Activated T-helper 17 cell treated with anti-CD3 and anti-CD28 coated beads, Interleukin-2, amount 50 U/mL, for 72 hours (primary cell): ENCODE results near the gene PTPN6. TPM values are rescaled to one million over a fixed set of nuclear protein-coding genes. Genes with fewer than 3 reads are reported as not detected.

ENCODE experiments used
- ATAC-seq: fragments of 150-1000 bp; cut with Tn5 transposase; replicated peaks from 2 replicates; pipeline ENCODE4 v1.10.0; 2021; ENCODE audit warnings: mild to moderate bottlenecking, moderate library complexity
- H3K27ac Mint-ChIP-seq: one replicate; pipeline ENCODE4 v1.8.0; 2022; ENCODE audit warnings: mixed read lengths
- H3K27me3 Mint-ChIP-seq: one replicate; pipeline ENCODE4 v1.8.0; 2022; ENCODE audit warnings: mixed read lengths
- H3K36me3 Mint-ChIP-seq: one replicate; pipeline ENCODE4 v1.8.0; 2022; ENCODE audit warnings: low read depth, mild to moderate bottlenecking, mixed read lengths
- H3K4me1 Mint-ChIP-seq: one replicate; pipeline ENCODE4 v1.8.0; 2022; ENCODE audit warnings: mixed read lengths
- H3K4me3 Mint-ChIP-seq: one replicate; pipeline ENCODE4 v1.8.0; 2022; ENCODE audit warnings: mild to moderate bottlenecking, mixed read lengths
- H3K9me3 Mint-ChIP-seq: one replicate; pipeline ENCODE4 v1.8.0; 2022; ENCODE audit warnings: mixed read lengths
- total RNA-seq, 2 donors: library from RNA; stranded (reverse); gene quantifications; one replicate each; pipeline ENCODE4 v1.2.3, GENCODE V29; 2022

Gene PTPN6
- total RNA-seq, 2 donors from 2014 or later = 134 to 223 TPM

GRCh38 chr12:6943722-6944380, 7.3 kb upstream of the PTPN6 start, which contains the start of the genes C12orf57 and RNU7-1:
Gene C12orf57 (plus strand): TSS chr12:6944022. CDS start chr12:6944122, 100 bp downstream.
Gene RNU7-1 (plus strand): TSS chr12:6943816.
- H3K9me3 Mint-ChIP-seq = no peaks in the 10 kb centered on the region
- peaks cover 30% of the 10 kb centered on the region for H3K4me1 Mint-ChIP-seq
- H3K27ac Mint-ChIP-seq = peak within 1 kb of the TSS; percentile 100
- no peaks in the 10 kb centered on the region for H3K27me3 Mint-ChIP-seq
- ATAC-seq = peak; percentile 50
- peaks cover 91% of the 10 kb centered on the region for H3K36me3 Mint-ChIP-seq
- H3K4me3 Mint-ChIP-seq = peak within 1 kb of the TSS; percentile 87

GRCh38 chr12:6944381-6945186, 6.6 kb upstream of the PTPN6 start:
- peak; percentile 59 for ATAC-seq
- Mint-ChIP-seq H3K4me3 (peak overlapping the region; percentile 87), H3K27ac (peak overlapping the region; percentile 100), H3K4me1 (peaks cover 33% of the 10 kb centered on the region), H3K27me3 (no peaks in the 10 kb centered on the region), H3K36me3 (peaks cover 91% of the 10 kb centered on the region), H3K9me3 (no peaks in the 10 kb centered on the region)

GRCh38 chr12:6945613-6946012, 5.5 kb upstream of the PTPN6 start:
- Mint-ChIP-seq H3K36me3 (peaks cover 82% of the 10 kb centered on the region), H3K27me3 (no peaks in the 10 kb centered on the region), H3K4me3 (peak overlapping the region; percentile 87), H3K4me1 (peaks cover 41% of the 10 kb centered on the region), H3K27ac (peak overlapping the region; percentile 100), H3K9me3 (no peaks in the 10 kb centered on the region)
- no peak for ATAC-seq

GRCh38 chr12:6946033-6946919, 4.9 kb upstream of the PTPN6 start:
- peaks cover 42% of the 10 kb centered on the region for H3K4me1 Mint-ChIP-seq
- H3K4me3 Mint-ChIP-seq = peak overlapping the region; percentile 87
- H3K27ac Mint-ChIP-seq = peak overlapping the region; percentile 100
- no peaks in the 10 kb centered on the region for H3K9me3 Mint-ChIP-seq
- peak; percentile 55 for ATAC-seq
- peaks cover 81% of the 10 kb centered on the region for H3K36me3 Mint-ChIP-seq
- no peaks in the 10 kb centered on the region for H3K27me3 Mint-ChIP-seq

GRCh38 chr12:6946920-6947374, 4.2 kb upstream of the PTPN6 start:
- no peak for ATAC-seq
- H3K27ac Mint-ChIP-seq = peak overlapping the region; percentile 100
- no peaks in the 10 kb centered on the region for H3K9me3 Mint-ChIP-seq
- H3K27me3 Mint-ChIP-seq = no peaks in the 10 kb centered on the region
- H3K4me1 Mint-ChIP-seq = peaks cover 42% of the 10 kb centered on the region
- H3K36me3 Mint-ChIP-seq = peaks cover 82% of the 10 kb centered on the region
- H3K4me3 Mint-ChIP-seq = peak overlapping the region; percentile 87

GRCh38 chr12:6947615-6948014, 3.5 kb upstream of the PTPN6 start:
- ATAC-seq = no peak
- Mint-ChIP-seq H3K36me3 (peaks cover 82% of the 10 kb centered on the region), H3K4me3 (peak overlapping the region; percentile 87), H3K27me3 (no peaks in the 10 kb centered on the region), H3K4me1 (peaks cover 42% of the 10 kb centered on the region), H3K27ac (peak overlapping the region; percentile 100), H3K9me3 (no peaks in the 10 kb centered on the region)

- H3K27me3 Mint-ChIP-seq = no peaks in the 10 kb centered on the region
- peak overlapping the region; percentile 87 for H3K4me3 Mint-ChIP-seq
- peak overlapping the region; percentile 100 for H3K27ac Mint-ChIP-seq
- peaks cover 86% of the 10 kb centered on the region for H3K36me3 Mint-ChIP-seq
- no peak for ATAC-seq
- peaks cover 38% of the 10 kb centered on the region for H3K4me1 Mint-ChIP-seq
- no peaks in the 10 kb centered on the region for H3K9me3 Mint-ChIP-seq
These were observed 2.1 kb upstream of the PTPN6 start for GRCh38 chr12:6948873-6949594.

GRCh38 chr12:6950401-6950801, 755 bp upstream of the PTPN6 start:
- H3K9me3 Mint-ChIP-seq = no peaks in the 10 kb centered on the region
- no peaks in the 10 kb centered on the region for H3K27me3 Mint-ChIP-seq
- ATAC-seq = no peak
- H3K4me1 Mint-ChIP-seq = peaks cover 48% of the 10 kb centered on the region
- peaks cover 86% of the 10 kb centered on the region for H3K36me3 Mint-ChIP-seq
- peak overlapping the region; percentile 87 for H3K4me3 Mint-ChIP-seq
- peak overlapping the region; percentile 100 for H3K27ac Mint-ChIP-seq

- Mint-ChIP-seq H3K4me3 (peak overlapping the region; percentile 87), H3K36me3 (peaks cover 86% of the 10 kb centered on the region), H3K9me3 (no peaks in the 10 kb centered on the region), H3K27ac (peak overlapping the region; percentile 100), H3K27me3 (no peaks in the 10 kb centered on the region), H3K4me1 (peaks cover 58% of the 10 kb centered on the region)
- peak; percentile 8 for ATAC-seq
These were observed 480 bp downstream of the PTPN6 start for GRCh38 chr12:6951551-6952120.

- peaks cover 59% of the 10 kb centered on the region for H3K4me1 Mint-ChIP-seq
- ATAC-seq = peak; percentile 6
- H3K27ac Mint-ChIP-seq = peak overlapping the region; percentile 100
- H3K4me3 Mint-ChIP-seq = peak overlapping the region; percentile 87
- no peaks in the 10 kb centered on the region for H3K9me3 Mint-ChIP-seq
- peaks cover 86% of the 10 kb centered on the region for H3K36me3 Mint-ChIP-seq
- no peaks in the 10 kb centered on the region for H3K27me3 Mint-ChIP-seq
These were observed 1.1 kb downstream of the PTPN6 start for GRCh38 chr12:6952121-6952862.

- Mint-ChIP-seq H3K9me3 (no peaks in the 10 kb centered on the region), H3K27me3 (no peaks in the 10 kb centered on the region), H3K4me1 (peaks cover 55% of the 10 kb centered on the region), H3K27ac (peak overlapping the region; percentile 100), H3K36me3 (peaks cover 86% of the 10 kb centered on the region), H3K4me3 (peak overlapping the region; percentile 87)
- no peak for ATAC-seq
These were observed 1.8 kb downstream of the PTPN6 start for GRCh38 chr12:6952863-6953441.

GRCh38 chr12:6953442-6954315, 2.5 kb downstream of the PTPN6 start:
- H3K4me3 Mint-ChIP-seq = peak overlapping the region; percentile 87
- H3K9me3 Mint-ChIP-seq = no peaks in the 10 kb centered on the region
- H3K27ac Mint-ChIP-seq = peak overlapping the region; percentile 100
- H3K4me1 Mint-ChIP-seq = peaks cover 55% of the 10 kb centered on the region
- ATAC-seq = peak; percentile 60
- H3K27me3 Mint-ChIP-seq = no peaks in the 10 kb centered on the region
- H3K36me3 Mint-ChIP-seq = peaks cover 87% of the 10 kb centered on the region
